Muscle layer of colon (tissue), 2 donors: ENCODE results near the gene PDE4DIP.
"Not testable (repeated sequence)": the region's sequence is repeated elsewhere in the genome, so short reads cannot be mapped to it uniquely, and the experiment has no call there.

ENCODE experiments used
- H3K27ac ChIP-seq: one replicate; pipeline ENCODE4 v1.7.0; 2013; ENCODE audit warnings: low read depth, mild to moderate bottlenecking, low read length, moderate library complexity
- H3K27me3 ChIP-seq, 2 donors: one replicate each; pipeline ENCODE4 v1.7.0; 2013; ENCODE audit warnings: low read length in 2 of 2, mild to moderate bottlenecking in 2 of 2; ENCODE audit not compliant: insufficient read depth in 2 of 2, control insufficient read depth in 1 of 2
- H3K36me3 ChIP-seq: one replicate; pipeline ENCODE4 v1.7.0; 2013; ENCODE audit warnings: mild to moderate bottlenecking, low read length; ENCODE audit not compliant: insufficient read depth
- H3K4me1 ChIP-seq: one replicate; pipeline ENCODE4 v1.7.0; 2013; ENCODE audit warnings: mild to moderate bottlenecking, low read length; ENCODE audit not compliant: insufficient read depth
- H3K4me3 ChIP-seq, 2 donors: one replicate each; pipeline ENCODE4 v1.7.0; 2013; ENCODE audit warnings: low read length in 2 of 2, low read depth in 1 of 2, mild to moderate bottlenecking in 1 of 2, moderate library complexity in 1 of 2
- H3K9ac ChIP-seq: one replicate; pipeline ENCODE4 v1.7.0; 2013; ENCODE audit warnings: low read length
- H3K9me3 ChIP-seq: one replicate; pipeline ENCODE4 v1.7.0; 2013; ENCODE audit warnings: mild to moderate bottlenecking, low read length
- donor health status: abdominal sarcoma.
- donor health status: Adenocarcinoma of cecum.

The PDE4DIP gene

GRCh38 chr1:148850347-148850746 is 6.1 kb downstream of the PDE4DIP start:
- H3K9me3 ChIP-seq, H3K27me3 ChIP-seq, H3K4me3 ChIP-seq, H3K36me3 ChIP-seq, H3K27ac ChIP-seq, H3K9ac ChIP-seq, H3K4me1 ChIP-seq: not testable (repeated sequence)

- not testable (repeated sequence) for H3K9ac ChIP-seq, H3K9me3 ChIP-seq, H3K4me1 ChIP-seq, H3K27ac ChIP-seq, H3K36me3 ChIP-seq, H3K27me3 ChIP-seq, H3K4me3 ChIP-seq
Measured at GRCh38 chr1:148850840-148851239, 6.6 kb downstream of the PDE4DIP start.

- not testable (repeated sequence) for H3K4me1 ChIP-seq, H3K4me3 ChIP-seq, H3K27ac ChIP-seq, H3K9me3 ChIP-seq, H3K36me3 ChIP-seq, H3K9ac ChIP-seq, H3K27me3 ChIP-seq
Measured at GRCh38 chr1:148851684-148852083, 7.5 kb downstream of the PDE4DIP start.

- not testable (repeated sequence) for H3K9ac ChIP-seq, H3K27me3 ChIP-seq, H3K4me1 ChIP-seq, H3K4me3 ChIP-seq, H3K36me3 ChIP-seq, H3K9me3 ChIP-seq, H3K27ac ChIP-seq
Measured at GRCh38 chr1:148853363-148853762, 9.1 kb downstream of the PDE4DIP start.

GRCh38 chr1:148854063-148854462 is 9.8 kb downstream of the PDE4DIP start:
- H3K4me3 ChIP-seq, H3K9ac ChIP-seq, H3K4me1 ChIP-seq, H3K27ac ChIP-seq, H3K9me3 ChIP-seq, H3K27me3 ChIP-seq, H3K36me3 ChIP-seq: not testable (repeated sequence)

GRCh38 chr1:148855367-148855766 is 11.1 kb downstream of the PDE4DIP start:
- not testable (repeated sequence) for H3K9ac ChIP-seq, H3K36me3 ChIP-seq, H3K27me3 ChIP-seq, H3K4me1 ChIP-seq, H3K9me3 ChIP-seq, H3K4me3 ChIP-seq, H3K27ac ChIP-seq

GRCh38 chr1:148860049-148860448 is 15.8 kb downstream of the PDE4DIP start:
- H3K27ac ChIP-seq, H3K4me3 ChIP-seq, H3K9me3 ChIP-seq, H3K9ac ChIP-seq, H3K4me1 ChIP-seq, H3K27me3 ChIP-seq, H3K36me3 ChIP-seq: not testable (repeated sequence)

- not testable (repeated sequence) for H3K36me3 ChIP-seq, H3K4me3 ChIP-seq, H3K9me3 ChIP-seq, H3K27ac ChIP-seq, H3K9ac ChIP-seq, H3K4me1 ChIP-seq, H3K27me3 ChIP-seq
Measured at GRCh38 chr1:148860579-148861259, 16.5 kb downstream of the PDE4DIP start.

- not testable (repeated sequence) for H3K4me3 ChIP-seq, H3K9ac ChIP-seq, H3K27ac ChIP-seq, H3K9me3 ChIP-seq, H3K27me3 ChIP-seq, H3K36me3 ChIP-seq, H3K4me1 ChIP-seq
Measured at GRCh38 chr1:148862590-148862989, 18.4 kb downstream of the PDE4DIP start.

GRCh38 chr1:148868924-148869633 is 24.9 kb downstream of the PDE4DIP start:
- H3K9ac ChIP-seq, H3K9me3 ChIP-seq, H3K27ac ChIP-seq, H3K27me3 ChIP-seq, H3K4me3 ChIP-seq, H3K4me1 ChIP-seq, H3K36me3 ChIP-seq: not testable (repeated sequence)

- H3K4me3 ChIP-seq, H3K4me1 ChIP-seq, H3K36me3 ChIP-seq, H3K9ac ChIP-seq, H3K9me3 ChIP-seq, H3K27ac ChIP-seq, H3K27me3 ChIP-seq: not testable (repeated sequence)
Measured at GRCh38 chr1:148869634-148869961, 25.4 kb downstream of the PDE4DIP start.
